Activated CD8-positive, alpha-beta memory T cell treated with anti-CD3 and anti-CD28 coated beads, Interleukin-2, amount 10 ng/mL, durations not matched to agents 7 days and 5 days (primary cell): ENCODE measurements around the gene TEAD1. TPM values are rescaled to one million over a fixed set of nuclear protein-coding genes. Genes with fewer than 3 reads are reported as not detected.

ENCODE experiments used
- ATAC-seq: fragments of 150-1000 bp; cut with Tn5 transposase; one replicate; pipeline ENCODE4 v1.10.0; 2021; ENCODE audit warnings: moderate library complexity
- CTCF ChIA-PET: fragments of 350-600 bp; sonication (Branson Sonifier 250); formaldehyde crosslinking; loops from one replicate; lab custom pipeline; 2021; ENCODE audit warnings: antibody characterized with exemption; lab: Charles Lee
- DNase-seq: peaks from one replicate; pipeline ENCODE4 v3.0.0-alpha.2; 2020
- H3K27ac Mint-ChIP-seq: one replicate; pipeline ENCODE4 v1.8.0; 2021; ENCODE audit warnings: mild to moderate bottlenecking, mixed read lengths
- H3K27me3 Mint-ChIP-seq: one replicate; pipeline ENCODE4 v1.8.0; 2021; ENCODE audit warnings: mixed read lengths
- H3K36me3 Mint-ChIP-seq: one replicate; pipeline ENCODE4 v1.8.0; 2021; ENCODE audit warnings: mild to moderate bottlenecking, mixed read lengths
- H3K4me1 Mint-ChIP-seq: one replicate; pipeline ENCODE4 v1.8.0; 2021; ENCODE audit warnings: mixed read lengths
- H3K4me3 Mint-ChIP-seq: one replicate; pipeline ENCODE4 v1.8.0; 2021; ENCODE audit warnings: mild to moderate bottlenecking, moderate library complexity, mixed read lengths
- H3K9me3 Mint-ChIP-seq: one replicate; pipeline ENCODE4 v1.8.0; 2022; ENCODE audit warnings: low read depth, mixed read lengths
- total RNA-seq, 2 experiments: library from RNA; stranded (reverse); gene quantifications; one replicate each; pipeline ENCODE4 v1.2.3, GENCODE V29; 2021

TEAD1 gene
- total RNA-seq, 2 experiments from 2014 or later, result 0.18 to 0.26 TPM

DNA sequence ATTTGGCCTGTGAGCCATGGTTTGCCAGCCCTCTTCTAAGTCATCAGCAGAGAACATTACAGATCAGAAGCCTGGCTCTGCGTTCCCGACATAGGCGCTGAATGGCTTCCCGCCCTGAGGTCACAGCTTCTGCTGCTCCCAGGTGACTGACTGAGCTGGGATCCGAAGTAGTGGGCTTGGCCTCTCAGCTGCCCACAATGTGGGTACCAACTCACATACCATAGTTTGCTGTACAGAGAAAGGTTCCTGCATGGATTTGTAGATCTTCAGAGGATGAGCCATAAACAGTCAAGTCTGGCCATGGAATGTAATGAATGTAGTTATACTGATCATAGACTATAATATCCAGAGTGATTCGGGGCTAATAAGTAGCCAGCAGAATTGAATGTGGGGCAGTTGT lies 42.6 kb downstream of the TEAD1 start:
- no peak overlapping the region for H3K4me3 Mint-ChIP-seq
- DNase-seq (no peak), ATAC-seq (no peak)
- no peaks in the 10 kb centered on the region for H3K36me3 Mint-ChIP-seq
- H3K9me3 Mint-ChIP-seq, result no peaks in the 10 kb centered on the region
- H3K4me1 Mint-ChIP-seq, result peaks cover 14% of the 10 kb centered on the region
- H3K27ac Mint-ChIP-seq, result no peak overlapping the region
- CTCF ChIA-PET, result no interaction called here
- peaks cover 89% of the 10 kb centered on the region for H3K27me3 Mint-ChIP-seq

DNA sequence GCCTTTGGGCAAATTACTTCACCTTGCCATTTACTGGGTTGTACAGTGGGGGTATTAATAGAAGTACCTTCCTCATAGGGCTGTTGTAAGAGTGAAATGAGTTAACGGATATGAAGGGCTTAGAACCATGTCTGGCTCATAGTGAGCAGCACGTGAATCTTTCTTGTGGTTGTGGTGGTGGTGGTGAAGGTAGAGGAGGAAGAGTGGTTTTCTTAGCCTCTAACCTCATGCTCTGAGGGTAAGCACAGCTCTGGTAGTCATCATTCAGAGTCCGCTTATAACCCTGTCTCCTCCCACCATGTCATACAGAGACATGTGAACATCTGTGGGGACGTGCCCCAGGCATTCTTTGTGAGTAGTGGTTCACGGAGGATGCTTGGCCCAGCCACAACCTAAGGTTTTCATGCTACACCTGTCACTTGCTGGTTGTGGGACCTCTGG lies 43.6 kb downstream of the TEAD1 start:
- Mint-ChIP-seq H3K27me3 (peaks cover 89% of the 10 kb centered on the region), H3K4me1 (peaks cover 14% of the 10 kb centered on the region), H3K4me3 (no peak overlapping the region), H3K27ac (peak overlapping the region; percentile 74), H3K36me3 (no peaks in the 10 kb centered on the region), H3K9me3 (no peaks in the 10 kb centered on the region)
- peak; percentile 96 for ATAC-seq
- CTCF ChIA-PET, result no interaction called here
- peak; percentile 86 for DNase-seq

DNA sequence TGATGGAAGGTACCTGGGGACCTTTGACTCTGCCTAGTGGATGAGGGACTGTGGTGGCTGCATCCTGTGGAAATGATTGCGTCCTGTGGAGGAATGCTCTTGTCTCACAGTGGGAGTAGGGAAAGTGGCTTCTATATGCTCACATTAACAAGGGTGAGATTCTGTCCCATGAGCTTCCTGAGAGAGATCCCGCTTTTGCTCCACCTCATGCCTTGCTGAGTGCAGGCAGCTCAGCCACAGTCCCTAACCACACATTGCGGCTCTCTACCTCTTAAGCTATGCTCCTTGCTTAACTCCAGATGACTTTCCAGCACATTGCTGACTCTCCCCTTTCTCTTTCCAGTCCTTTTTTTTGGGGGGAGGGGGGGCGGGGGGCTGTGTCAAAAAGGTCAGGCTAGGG lies 45.0 kb downstream of the TEAD1 start:
- Mint-ChIP-seq H3K27me3 (peaks cover 90% of the 10 kb centered on the region), H3K4me1 (peaks cover 14% of the 10 kb centered on the region), H3K36me3 (no peaks in the 10 kb centered on the region), H3K9me3 (no peaks in the 10 kb centered on the region), H3K27ac (no peak overlapping the region), H3K4me3 (no peak overlapping the region)
- DNase-seq, result no peak
- no peak for ATAC-seq
- CTCF ChIA-PET, result no interaction called here

DNA sequence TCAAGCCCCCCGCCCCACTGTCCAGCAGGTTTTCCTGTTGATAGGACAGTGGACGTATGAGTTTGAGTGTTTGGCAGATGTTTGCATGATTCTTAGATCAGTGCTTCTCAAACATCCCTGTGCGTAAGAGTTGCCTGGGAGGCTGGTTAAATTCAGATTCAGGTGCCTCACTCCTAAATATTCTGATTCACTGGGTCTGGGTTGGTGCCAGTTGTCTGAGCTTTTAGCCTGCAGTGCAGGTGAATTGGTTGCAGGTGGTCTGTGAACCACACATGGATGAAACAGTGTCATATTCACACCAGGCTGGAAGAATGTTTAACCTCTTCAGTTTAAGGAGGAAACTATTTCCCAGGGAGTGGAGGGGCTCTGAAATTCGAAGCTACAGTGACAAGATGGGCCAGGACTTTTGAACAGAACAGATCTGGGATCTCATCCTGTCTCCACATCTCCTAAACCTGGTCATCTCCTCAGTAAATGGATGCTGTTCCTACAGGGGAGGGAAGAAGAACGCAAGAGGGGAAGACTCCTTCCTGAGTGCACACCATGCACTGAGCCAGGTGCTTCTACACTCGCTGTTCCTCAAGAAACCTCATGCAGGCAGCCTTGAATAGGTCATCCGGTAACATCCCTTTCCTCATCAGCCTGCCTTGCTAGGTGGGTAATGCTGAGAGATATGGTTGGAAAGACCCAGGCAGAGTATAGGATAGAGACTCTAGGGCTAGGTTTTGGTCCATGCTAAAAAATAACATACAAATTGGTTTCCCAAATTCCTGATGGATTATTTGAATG lies 47.8 kb downstream of the TEAD1 start:
- DNase-seq, result no peak
- Mint-ChIP-seq H3K4me3 (no peak overlapping the region), H3K27ac (no peak overlapping the region), H3K4me1 (peaks cover 18% of the 10 kb centered on the region), H3K27me3 (peaks cover 79% of the 10 kb centered on the region), H3K9me3 (no peaks in the 10 kb centered on the region), H3K36me3 (no peaks in the 10 kb centered on the region)
- CTCF ChIA-PET, result no interaction called here
- ATAC-seq, result no peak

DNA sequence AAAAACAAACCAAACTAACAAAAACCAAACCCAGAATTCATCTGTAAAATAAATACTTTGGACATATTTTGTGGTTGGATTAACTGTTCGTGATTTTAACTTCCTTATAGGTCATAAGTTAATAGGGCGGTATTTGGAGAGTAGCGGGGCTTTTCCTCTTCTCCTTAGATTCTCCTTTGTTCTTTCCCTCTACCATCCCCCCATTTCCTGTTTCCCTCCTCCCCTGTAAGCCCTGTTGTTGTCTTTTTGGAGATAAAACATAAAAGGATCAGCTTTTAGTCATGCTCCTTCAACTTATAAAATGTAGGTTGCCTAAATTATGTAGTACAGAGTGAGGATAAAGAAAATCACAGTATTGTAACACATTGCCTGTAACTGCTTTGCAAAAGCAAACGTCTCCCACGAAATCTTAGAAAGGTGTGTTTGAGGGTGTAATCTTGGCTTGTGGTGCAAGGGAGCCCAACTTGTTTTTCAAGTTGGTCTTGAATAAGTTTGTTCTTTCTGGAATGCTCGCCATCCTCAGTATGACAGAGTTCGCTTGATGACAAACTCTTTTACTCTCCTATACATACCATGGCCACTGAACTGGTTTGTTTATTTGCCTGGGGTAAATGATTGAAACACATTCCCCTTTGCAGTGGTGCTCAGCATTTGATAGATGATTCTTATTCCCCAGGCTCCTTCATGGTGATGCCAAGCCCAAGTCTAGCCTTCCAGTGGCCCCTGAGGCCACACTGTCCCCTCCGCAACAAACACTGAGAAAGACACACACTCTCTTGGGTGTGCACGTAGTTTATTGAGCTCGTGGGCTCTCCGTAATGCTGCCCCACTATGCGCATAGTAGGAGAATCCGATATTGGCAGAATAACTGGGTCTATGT lies 49.4 kb downstream of the TEAD1 start:
- no peak overlapping the region for H3K27ac Mint-ChIP-seq
- DNase-seq (no peak), ATAC-seq (no peak)
- H3K27me3 Mint-ChIP-seq, result peaks cover 79% of the 10 kb centered on the region
- H3K9me3 Mint-ChIP-seq, result no peaks in the 10 kb centered on the region
- peaks cover 5% of the 10 kb centered on the region for H3K4me1 Mint-ChIP-seq
- H3K36me3 Mint-ChIP-seq, result no peaks in the 10 kb centered on the region
- CTCF ChIA-PET, result no interaction called here
- H3K4me3 Mint-ChIP-seq, result no peak overlapping the region

DNA sequence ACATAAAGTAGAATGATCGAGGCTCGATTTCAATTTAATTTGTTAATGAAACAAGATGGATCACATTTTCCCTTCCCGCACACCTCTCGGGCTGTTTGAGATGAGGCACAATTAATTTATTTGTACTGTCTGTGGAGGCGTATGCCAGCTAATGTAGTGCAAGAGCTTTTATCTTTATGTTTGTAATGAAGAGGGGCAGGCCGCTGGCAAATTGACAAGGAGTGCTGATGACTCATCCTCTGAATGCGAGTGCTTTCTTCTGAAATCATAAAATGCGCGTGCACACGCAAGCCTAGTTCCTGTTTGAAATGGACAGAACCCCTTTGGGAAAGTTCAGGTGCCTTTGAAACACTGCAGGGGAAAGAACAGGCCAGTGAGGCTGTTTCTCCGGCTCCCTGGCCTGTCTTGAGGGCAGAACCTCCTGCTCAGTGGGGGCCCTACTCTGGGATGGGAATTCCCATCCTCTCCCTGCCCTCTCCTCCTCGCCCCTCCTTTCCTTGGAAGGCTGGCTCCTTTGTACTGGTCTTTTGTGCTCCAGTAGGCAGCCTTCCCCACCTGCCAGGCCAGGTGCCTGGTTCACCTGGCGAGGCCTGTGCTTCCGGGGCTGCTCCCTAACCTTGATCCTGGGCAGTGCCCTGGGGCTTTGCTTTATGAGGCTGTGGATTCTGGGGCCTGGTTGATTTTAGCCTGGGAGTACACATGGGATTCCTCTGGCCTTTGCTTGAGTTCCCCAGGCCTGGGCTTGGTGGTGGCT lies 50.3 kb downstream of the TEAD1 start:
- peaks cover 80% of the 10 kb centered on the region for H3K27me3 Mint-ChIP-seq
- no peak overlapping the region for H3K27ac Mint-ChIP-seq
- no peak for DNase-seq
- H3K9me3 Mint-ChIP-seq, result no peaks in the 10 kb centered on the region
- no peak overlapping the region for H3K4me3 Mint-ChIP-seq
- CTCF ChIA-PET, result no interaction called here
- ATAC-seq, result no peak
- H3K36me3 Mint-ChIP-seq, result no peaks in the 10 kb centered on the region
- peaks cover 5% of the 10 kb centered on the region for H3K4me1 Mint-ChIP-seq

DNA sequence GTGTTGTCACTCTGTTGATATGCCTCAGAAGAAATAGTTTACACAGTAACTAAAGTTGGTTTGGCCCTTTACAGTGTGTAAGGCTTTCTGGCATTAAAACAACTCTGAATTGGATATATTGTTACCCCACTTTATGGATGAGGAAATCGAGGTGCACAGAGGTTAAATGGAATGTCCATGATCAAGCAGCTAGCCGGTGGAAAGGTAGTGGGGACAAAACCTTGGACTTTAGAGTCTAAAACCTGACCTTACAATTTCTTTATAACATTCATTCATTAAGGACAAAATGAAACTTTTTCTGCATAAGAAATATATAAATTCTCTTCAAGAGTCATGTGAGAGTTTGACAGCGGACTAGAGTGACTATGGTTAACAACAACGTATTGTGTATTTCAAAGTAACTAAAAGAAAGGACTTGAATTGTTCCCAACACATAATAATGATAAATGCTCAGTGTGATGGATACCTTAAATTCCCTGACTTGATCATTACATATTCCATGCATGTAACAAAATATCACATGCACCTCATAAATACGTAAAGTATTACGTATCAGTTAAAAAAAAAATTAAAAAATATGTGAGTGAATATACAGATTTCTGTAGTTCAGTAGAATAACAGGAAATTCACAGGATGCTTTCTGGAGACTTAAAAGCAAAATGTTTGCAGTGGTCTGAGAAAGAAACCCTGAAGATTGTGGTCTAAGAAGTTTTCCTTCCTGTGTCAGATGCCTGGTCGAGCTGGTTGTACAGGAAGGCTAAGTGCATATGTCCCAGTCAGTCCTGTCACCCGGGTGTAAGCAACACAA lies 51.0 kb downstream of the TEAD1 start:
- Mint-ChIP-seq H3K4me1 (peaks cover 5% of the 10 kb centered on the region), H3K27me3 (peaks cover 80% of the 10 kb centered on the region), H3K36me3 (no peaks in the 10 kb centered on the region), H3K4me3 (no peak overlapping the region), H3K27ac (no peak overlapping the region), H3K9me3 (no peaks in the 10 kb centered on the region)
- ATAC-seq, result no peak
- no peak for DNase-seq
- CTCF ChIA-PET, result no interaction called here

DNA sequence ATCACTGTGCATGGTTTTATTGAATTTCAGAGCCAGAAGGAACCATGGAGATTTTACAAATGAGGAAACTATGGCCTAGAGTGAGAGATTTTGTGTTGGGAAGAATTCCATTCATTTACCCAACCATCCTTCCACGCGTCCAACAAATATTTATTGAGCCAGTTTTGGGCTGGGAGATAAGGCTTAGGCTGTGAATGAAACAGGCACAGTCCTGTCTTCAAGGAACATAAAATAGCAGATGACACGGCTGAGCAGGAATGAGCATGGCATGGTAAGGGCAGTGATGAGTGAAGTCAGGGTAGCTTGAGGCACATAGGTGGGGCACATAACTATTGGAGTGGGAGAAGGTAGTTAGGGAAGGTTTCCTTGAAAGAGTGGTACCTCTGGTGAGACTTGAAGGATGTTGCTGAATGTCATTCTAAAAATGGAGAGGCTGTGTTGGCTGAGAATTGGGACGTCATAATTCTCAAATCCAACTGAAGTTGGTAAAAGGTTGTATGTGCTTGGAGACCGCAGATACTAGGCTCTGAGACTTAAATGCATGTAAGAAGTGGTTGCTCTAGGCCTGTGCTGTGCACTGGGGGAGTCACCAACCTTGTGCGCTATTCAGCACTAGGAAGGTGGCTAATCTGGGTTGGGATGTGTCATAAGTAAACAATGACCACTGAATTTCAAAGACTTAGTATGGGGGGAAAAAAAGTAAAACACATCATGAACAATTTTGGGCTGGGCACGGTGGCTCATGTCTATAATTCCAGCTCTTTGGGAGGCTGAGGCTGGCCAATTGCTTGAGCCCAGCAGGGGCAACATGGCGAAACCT lies 51.9 kb downstream of the TEAD1 start:
- H3K36me3 Mint-ChIP-seq, result no peaks in the 10 kb centered on the region
- DNase-seq (no peak), ATAC-seq (no peak)
- H3K27me3 Mint-ChIP-seq, result peaks cover 72% of the 10 kb centered on the region
- H3K27ac Mint-ChIP-seq, result no peak overlapping the region
- H3K4me1 Mint-ChIP-seq, result peaks cover 5% of the 10 kb centered on the region
- CTCF ChIA-PET, result no interaction called here
- H3K9me3 Mint-ChIP-seq, result no peaks in the 10 kb centered on the region
- H3K4me3 Mint-ChIP-seq, result no peak overlapping the region

DNA sequence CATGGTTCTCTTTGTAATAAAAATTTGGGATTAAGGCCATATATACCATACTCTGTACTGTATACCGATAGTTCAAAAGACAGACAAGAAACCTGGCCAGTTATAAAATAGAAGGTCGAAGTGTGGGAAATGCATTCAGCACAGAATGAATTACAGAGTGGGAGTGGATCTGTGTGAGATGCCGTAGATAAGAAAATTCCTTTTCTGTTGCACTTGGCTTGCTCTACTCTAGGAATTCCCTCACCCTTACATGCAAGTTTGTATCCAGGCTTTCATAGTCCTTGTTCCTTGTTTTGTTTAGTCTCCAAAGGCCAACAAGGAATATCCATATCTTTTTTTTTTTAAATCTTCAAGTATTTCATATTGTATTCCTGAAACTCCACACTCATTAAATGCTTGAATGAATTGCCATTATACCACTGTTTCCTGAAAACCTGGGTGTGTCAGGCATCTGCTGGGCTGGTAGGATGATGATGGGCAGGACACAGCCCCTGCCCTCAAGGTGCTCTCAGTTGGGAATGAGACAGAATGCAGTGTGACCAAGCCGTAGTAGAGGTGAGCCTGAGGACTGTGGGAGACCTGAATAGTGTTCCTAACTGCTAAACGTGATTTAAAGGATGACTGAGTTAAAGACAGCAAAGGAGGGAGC lies 53.5 kb downstream of the TEAD1 start:
- CTCF ChIA-PET, result no interaction called here
- H3K36me3 Mint-ChIP-seq, result no peaks in the 10 kb centered on the region
- ATAC-seq, result no peak
- no peak overlapping the region for H3K27ac Mint-ChIP-seq
- no peak overlapping the region for H3K4me3 Mint-ChIP-seq
- peaks cover 60% of the 10 kb centered on the region for H3K27me3 Mint-ChIP-seq
- no peak for DNase-seq
- H3K4me1 Mint-ChIP-seq, result peaks cover 5% of the 10 kb centered on the region
- H3K9me3 Mint-ChIP-seq, result no peaks in the 10 kb centered on the region

DNA sequence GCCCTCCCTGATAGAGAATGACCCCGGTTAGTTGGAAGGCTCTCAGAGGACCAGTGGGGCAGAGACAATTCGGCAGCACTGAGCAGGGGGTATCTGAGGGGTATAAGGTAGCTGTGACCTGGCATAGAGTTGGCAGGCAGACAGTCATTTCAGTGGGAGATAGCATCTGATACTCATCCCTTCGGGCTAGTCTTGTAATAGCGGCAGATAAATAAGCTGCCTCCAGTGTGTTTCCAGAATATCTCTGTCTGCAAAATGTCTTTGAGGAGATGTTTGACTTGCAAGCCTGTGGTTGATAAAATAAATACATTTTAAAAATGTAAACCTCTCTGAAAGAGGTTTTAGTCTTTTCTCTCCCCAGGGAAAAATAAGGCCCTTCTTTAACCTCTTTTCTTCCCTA lies 54.2 kb downstream of the TEAD1 start:
- CTCF ChIA-PET, result no interaction called here
- no peaks in the 10 kb centered on the region for H3K36me3 Mint-ChIP-seq
- H3K27ac Mint-ChIP-seq, result no peak overlapping the region
- no peak overlapping the region for H3K4me3 Mint-ChIP-seq
- DNase-seq (no peak), ATAC-seq (no peak)
- H3K4me1 Mint-ChIP-seq, result peaks cover 5% of the 10 kb centered on the region
- no peaks in the 10 kb centered on the region for H3K9me3 Mint-ChIP-seq
- H3K27me3 Mint-ChIP-seq, result peaks cover 53% of the 10 kb centered on the region

DNA sequence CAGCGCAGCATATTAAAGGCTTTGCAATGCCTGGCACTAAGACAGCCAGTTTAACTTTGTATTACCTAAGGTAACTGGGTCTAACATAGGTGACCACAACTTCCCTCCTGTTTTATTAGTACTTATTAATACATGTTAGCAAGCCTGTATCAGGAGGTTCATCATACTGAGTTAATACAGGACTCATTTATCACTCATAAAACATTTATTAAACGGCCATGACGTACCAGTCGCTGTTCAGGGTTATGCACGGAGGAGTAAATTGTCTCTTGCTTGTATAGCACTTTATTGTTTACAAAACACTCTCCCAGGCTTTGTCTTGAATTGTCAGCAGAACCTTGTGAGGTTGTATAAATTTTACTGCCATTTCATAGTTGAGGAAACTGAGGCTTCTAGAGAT lies 55.7 kb downstream of the TEAD1 start:
- H3K27me3 Mint-ChIP-seq, result peaks cover 42% of the 10 kb centered on the region
- H3K36me3 Mint-ChIP-seq, result no peaks in the 10 kb centered on the region
- CTCF ChIA-PET, result no interaction called here
- peaks cover 4% of the 10 kb centered on the region for H3K4me1 Mint-ChIP-seq
- H3K27ac Mint-ChIP-seq, result no peak overlapping the region
- no peak overlapping the region for H3K4me3 Mint-ChIP-seq
- ATAC-seq, result no peak
- DNase-seq, result no peak
- H3K9me3 Mint-ChIP-seq, result no peaks in the 10 kb centered on the region

DNA sequence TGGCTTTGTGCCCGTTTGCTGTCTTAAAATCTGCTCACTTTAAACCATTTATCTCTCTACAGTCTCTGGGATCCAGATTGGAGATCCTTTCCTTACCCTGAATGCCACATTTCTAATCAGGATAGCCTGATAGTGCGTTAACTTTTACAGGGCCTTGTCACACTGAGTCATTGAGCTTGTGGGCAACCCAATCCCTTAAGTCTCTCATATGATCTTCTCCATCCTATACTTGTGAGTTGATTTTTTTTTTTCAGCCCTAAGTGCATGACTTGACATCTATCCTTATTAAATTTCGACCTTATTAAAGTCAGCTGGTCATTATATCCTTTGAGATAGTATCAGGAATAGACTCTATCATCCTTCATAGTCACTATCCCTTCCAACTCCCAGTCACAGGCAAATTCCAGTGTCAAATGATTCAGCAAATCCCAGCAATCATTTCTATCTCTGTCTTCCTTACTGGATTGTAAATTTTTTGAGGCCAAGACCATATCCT lies 57.7 kb downstream of the TEAD1 start:
- no peak for ATAC-seq

More for the DNA sequence above, 57.7 kb downstream of the TEAD1 start:
- H3K36me3 Mint-ChIP-seq, result no peaks in the 10 kb centered on the region
- no peaks in the 10 kb centered on the region for H3K4me1 Mint-ChIP-seq
- H3K4me3 Mint-ChIP-seq, result no peak overlapping the region
- no peak for DNase-seq
- H3K27me3 Mint-ChIP-seq, result peaks cover 37% of the 10 kb centered on the region
- CTCF ChIA-PET, result no interaction called here
- H3K27ac Mint-ChIP-seq, result no peak overlapping the region
- H3K9me3 Mint-ChIP-seq, result no peaks in the 10 kb centered on the region
